GM12874 (cell line): Measurements from ENCODE around the gene NUDCD3.

Source experiments
- CTCF ChIP-seq: IDR thresholded peaks from 2 replicates; pipeline ENCODE4 v1.5.1; 2011; ENCODE audit warnings: low read depth, mild to moderate bottlenecking, control low read depth, low read length, moderate library complexity; ENCODE audit not compliant: insufficient read depth

The NUDCD3 gene

GRCh38 chr7:44382459-44383265 is 107.8 kb downstream of the NUDCD3 start:
- TF ChIP-seq CTCF = no peak

- no peak for TF ChIP-seq CTCF
These were observed 108.8 kb downstream of the NUDCD3 start for GRCh38 chr7:44381494-44382220.

DNA sequence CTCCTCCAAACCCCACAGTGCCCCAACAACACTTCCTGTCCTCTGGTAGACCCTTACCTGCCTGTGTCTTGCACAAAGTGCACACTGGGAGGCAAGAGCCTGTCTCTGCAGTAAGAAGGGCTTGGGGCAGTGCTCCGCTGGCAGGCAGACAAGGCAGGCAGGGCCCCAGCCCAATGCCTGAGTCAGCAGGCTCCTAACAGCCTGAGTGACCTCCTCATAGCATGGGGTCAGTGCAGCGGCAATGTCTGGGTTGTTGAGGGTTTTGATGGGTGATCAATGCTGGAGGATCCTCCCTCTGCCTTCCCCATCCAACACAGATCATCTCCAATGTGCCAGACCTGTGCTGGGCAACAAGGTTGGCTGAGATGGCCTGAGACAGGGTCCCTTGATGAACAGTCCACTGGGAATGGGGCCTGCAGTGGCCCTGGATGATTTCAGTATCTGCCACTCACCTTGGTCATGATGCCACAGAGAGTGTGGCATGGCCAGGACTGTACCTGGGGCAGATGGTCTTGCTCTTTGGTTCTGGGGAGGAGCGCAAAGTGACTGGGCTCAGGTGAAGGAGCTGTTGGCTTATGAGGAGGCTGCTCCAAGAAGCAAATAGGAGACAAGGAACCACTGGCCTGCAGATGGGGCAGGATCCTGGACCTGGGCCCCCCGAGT is 109.5 kb downstream of the NUDCD3 start:
- TF ChIP-seq CTCF = no peak

DNA sequence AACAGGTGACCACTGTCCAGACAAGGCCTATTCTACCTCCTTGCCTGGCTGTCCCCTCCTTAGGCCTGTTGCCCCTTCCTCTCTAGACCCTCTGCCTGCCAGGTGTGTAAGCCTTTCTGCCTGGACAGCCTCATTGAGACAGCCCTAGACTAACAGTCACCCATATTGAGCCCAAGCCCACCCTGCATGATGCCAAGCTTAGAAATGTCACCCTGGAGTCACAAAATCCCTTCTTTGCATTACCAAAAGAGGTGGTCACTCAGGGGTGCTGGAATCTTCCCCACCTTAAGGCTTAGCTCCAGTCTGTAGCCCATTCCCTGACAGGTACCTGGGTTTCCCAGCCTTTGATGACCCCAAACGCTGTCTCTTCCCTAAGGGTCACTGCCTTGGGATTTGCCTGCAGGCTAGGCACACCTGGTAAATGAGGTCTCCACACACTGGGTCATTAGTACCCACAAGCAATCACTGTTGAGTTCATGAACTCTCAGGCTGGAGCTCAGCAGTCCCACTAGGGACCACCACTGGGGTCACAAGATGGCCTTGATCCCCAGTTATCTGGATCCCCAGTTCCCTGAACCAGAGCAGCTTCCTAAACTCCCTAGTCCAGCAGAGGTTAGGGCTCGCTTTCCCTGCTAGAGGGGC is 110.1 kb downstream of the NUDCD3 start:
- no peak for TF ChIP-seq CTCF

DNA sequence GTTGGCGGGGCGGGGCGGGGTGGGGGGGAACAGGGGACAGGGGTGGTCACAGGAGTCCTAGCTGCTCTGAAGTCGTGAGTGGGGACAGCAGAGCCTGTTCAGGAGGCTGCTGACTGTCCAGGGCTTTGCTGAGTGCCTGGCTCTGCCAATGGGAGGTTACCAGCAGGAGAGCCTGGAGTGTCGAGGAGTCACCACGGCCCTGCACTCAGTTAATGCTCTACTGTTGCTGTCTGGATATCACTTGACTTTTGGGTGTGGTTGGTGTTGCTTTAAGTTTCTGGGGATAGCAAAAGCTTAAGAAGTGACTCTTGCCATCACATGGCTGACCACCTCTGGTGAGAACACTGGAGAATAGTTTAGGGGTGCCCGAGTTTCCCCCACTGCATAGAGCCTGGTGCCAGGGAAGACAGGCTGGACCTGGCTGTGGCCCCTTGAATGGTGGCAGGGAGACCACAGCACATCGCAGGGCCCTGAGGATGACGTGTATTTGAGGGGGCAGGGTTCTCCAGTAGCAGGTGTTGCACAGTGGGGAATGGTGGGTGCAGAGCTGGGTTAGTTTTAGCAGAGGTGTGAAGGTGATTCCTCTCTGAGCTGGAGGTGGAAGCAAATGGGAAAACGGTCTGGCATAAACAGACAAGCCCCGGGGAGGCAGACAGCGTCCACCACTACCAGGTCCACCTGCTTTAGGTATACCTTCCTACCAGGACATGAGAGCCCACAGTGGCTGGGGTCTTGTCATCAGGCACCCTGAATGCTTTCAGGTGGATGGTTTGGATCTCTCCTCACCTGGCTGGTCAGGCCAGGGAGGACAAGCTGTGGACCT is 110.9 kb downstream of the NUDCD3 start:
- TF ChIP-seq CTCF = no peak

GRCh38 chr7:44378744-44379143 is 111.7 kb downstream of the NUDCD3 start:
- TF ChIP-seq CTCF = no peak
